Epidermal melanocyte (primary cell): ENCODE data around the gene PLA2G2C.
"Not testable (repeated sequence)": the region's sequence is repeated elsewhere in the genome, so short reads cannot be mapped to it uniquely, and the experiment has no call there.

Experiments used
- DNase-seq: peaks from one replicate; pipeline ENCODE4 v3.0.0; 2011; ENCODE audit warnings: low spot score; ENCODE audit not compliant: insufficient read length

Gene PLA2G2C, protein sequence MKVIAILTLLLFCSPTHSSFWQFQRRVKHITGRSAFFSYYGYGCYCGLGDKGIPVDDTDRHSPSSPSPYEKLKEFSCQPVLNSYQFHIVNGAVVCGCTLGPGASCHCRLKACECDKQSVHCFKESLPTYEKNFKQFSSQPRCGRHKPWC

DNA sequence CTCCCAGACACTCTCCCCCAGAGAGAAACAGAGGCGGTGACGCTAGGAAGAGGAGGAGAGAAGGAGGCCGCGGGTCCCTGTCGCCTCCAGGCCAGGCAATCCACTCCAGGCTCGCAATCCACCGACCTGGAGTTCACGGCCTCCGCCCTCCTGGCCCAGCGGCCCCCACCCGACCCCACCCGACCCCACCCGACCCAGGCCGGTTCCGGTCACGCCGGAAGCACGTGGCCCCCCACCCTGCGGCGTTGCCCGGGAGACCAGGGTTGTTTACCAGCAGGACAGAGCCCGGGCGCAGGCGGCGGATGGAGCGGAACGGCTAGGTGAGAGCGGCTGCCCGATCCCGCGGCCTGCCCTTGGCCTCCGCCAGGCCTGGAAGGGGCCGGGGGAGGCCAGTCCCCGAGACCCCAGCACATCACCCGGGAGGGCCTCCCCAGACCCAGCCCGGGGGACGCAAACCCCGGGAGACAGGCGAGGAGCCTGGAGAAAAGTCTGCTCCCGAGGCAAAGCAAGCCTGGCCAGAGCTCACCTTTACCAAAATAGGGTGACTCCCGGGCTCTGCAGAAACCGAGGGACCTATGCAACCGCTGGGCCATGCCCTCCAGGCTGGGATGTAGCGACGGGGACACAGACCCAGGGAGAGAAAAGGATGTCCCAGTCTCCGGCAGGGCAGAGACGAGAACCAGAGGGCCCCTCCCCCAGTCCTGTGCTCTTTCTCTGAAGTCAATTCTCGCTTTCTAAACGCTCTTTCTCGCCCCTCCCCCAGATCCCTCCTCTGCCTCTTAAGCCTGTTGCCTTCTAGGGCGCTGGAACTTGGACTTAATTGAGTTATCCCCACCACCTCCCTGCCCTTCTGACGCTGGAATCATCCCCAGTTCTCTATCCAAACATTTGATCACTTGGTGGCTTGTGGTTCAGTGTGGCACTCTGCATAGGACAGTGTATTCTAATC lies at the start of gene PLA2G2C, which contains the start of gene UBXN10:
Gene PLA2G2C, minus strand, starts transcription at position 685 of the 949 bp plus-strand sequence. CDS start 9,155 bp downstream, outside the sequence.
Gene UBXN10, plus strand, starts transcription at position 263 of the 949 bp plus-strand sequence. CDS start 4,466 bp downstream, outside the sequence.
- no peak for DNase-seq

DNA sequence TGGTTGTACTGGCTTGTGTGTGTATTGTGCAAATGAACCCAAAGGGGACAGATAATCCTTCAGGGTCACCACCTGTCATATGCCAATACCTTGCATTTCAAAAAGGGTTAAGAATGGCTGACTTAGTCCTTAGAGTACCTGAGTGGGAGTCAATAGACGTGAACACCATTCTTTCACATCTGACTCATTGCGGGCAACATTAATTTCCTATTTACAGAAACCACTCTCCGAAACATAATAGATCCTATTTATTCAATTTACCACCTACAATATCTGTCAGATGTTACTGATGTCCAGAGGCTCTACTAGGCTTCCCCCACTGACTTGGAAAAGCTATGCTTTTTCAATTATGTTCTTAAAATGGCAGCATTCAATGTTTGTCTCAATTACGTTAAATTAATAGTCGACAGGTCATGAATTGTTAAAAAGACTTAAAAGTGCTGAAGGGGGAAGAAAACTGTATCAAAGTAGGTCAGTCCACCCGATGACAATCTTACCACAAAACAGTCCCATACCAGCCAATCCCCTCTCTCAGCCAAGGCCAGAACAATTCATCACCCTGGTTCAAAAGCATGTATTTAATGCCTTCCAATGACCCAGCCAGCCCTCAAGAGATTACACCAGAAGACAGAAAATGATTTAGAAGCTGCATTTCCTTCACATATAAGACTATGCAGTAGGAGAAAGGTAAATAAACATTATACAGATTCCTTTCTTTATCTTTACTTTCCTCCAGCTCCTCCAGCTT lies 48.6 kb upstream of the PLA2G2C start:
- DNase-seq = no peak

DNA sequence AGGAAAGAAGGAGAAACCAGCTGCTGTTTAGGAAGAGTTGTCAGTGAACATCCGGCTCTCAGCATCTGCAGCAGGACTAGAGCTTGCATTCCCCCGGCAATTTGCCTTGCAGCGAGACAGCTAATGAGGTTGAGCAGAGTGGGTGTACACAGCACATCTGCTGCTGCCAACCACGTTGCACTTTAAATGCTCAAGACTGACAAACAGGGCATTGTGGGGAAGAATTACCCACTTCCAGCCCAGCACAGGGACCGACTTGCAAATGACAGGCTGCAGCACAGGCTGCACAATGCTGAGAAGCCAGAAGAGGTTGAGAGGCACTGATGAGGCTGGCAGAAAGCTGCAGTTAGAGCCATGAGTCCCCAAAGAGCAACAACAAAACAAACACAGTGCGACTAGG lies 47.5 kb upstream of the PLA2G2C start:
- no peak for DNase-seq

DNA sequence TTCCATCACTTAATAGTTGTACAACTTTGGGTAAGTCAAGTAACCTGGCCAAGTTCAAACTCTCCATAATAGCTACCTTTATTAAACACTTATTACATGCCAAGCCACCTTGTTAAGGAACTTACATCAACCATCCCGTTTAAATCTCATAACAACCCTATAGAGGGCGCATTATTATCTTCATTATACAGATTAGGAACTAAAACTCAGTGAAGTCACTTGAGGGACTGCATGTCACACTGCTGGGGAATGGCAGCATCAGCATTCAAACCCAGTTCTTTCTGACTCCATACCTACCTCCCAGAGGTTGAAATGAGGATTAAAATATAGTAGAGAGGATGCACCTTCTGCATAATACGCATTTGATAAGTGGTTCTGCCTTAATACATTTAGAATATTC lies 47.1 kb upstream of the PLA2G2C start:
- no peak for DNase-seq

DNA sequence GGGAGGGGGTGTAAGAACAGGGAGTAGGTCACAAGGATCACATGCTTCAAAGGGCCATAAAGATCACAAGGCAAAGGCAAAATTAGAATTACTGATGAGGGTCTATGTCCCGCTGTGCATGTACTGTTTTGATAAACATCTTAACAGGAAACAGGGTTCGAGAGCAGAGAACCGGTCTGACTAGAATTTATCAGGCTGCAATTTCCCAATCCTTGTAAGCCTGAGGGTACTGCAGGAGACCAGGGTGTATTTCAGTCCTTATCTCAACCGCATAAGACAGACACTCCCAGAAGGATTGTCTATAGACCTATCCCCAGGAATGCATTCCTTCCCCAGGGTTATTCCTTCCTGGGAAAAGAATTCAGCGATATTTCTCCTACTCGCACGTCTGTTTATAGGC lies 46.2 kb upstream of the PLA2G2C start:
- DNase-seq = not testable (repeated sequence)

DNA sequence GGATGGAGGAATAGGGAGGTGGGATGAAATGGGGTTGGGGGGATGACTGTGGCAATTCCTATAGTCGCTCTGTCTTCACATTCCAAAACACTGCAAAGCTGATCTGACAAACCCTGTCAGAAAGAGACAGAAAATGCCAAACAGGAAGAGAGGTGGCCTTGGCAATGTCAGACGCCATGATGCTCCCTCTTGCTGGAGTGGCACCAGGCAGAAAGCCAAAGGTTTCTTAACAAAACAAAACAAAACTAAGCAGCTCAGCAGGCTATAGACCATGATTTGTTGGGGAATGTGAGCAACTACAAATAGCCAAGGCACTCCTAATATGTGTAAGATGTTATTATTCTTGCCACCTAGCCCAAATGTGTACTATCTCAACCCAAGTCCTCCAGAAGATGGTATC lies 42.9 kb upstream of the PLA2G2C start:
- no peak for DNase-seq

DNA sequence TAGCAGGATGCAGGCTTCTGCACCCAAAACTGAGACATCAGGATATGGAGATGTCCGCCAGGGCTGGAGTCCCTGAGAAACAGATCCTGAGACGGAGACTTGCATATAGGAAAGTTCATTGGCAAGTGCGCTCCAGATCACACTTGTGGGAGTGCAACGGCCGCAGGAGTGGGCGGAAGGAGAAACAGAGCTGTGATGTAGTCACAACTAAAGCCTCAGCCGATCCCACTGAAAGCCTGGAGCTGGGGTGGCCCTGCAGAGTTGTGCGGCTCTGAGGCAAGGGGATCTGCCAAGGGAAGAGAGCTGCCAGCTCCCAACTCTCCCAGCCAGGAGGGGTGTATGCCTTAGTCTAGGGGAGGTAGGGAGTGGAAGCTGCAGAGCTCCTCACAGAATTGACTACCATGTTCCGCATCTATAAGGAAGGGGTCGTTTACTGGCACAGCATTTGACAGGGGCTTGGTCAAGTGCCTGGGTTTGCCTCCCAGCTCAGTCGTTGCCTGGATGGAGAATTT lies 42.1 kb upstream of the PLA2G2C start:
- no peak for DNase-seq

DNA sequence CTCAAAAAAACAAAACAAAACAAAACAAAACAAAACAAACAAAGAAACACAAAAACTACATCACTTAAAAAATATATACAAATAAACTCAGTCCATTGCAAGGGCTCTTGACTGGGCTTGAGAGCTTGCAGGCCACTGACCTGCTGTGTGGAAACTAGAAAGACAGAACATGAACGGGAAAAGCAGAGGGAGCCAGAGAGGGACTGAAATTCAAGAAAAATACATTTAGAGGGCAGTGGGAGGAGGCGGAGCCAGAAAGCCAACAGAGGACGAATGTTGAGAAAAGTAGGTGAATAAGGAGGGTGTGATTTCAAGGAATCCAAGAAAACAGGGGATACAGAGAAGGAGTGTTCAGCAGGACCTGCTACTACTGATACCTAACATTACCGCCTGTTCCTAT lies 41.4 kb upstream of the PLA2G2C start:
- no peak for DNase-seq

DNA sequence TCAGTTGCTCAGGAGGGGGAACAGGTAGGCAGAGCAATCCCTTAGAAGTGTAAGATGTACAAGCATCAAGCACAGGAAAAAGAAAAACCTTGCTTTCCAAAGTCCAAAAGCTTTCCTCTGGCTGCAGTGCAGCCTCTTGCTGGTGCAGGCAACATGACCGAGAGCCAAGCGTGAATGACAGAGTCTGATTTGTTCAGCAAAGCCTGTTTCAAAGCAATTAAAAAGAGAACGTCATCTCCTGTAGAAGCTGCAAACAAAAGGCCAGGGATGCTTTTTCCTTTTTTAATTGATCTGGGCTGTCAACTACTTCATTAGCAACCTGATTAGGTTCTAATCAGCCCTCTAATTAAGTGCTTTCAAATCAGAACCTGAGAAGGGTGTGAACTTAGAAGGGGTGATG lies 38.2 kb upstream of the PLA2G2C start:
- DNase-seq = no peak

DNA sequence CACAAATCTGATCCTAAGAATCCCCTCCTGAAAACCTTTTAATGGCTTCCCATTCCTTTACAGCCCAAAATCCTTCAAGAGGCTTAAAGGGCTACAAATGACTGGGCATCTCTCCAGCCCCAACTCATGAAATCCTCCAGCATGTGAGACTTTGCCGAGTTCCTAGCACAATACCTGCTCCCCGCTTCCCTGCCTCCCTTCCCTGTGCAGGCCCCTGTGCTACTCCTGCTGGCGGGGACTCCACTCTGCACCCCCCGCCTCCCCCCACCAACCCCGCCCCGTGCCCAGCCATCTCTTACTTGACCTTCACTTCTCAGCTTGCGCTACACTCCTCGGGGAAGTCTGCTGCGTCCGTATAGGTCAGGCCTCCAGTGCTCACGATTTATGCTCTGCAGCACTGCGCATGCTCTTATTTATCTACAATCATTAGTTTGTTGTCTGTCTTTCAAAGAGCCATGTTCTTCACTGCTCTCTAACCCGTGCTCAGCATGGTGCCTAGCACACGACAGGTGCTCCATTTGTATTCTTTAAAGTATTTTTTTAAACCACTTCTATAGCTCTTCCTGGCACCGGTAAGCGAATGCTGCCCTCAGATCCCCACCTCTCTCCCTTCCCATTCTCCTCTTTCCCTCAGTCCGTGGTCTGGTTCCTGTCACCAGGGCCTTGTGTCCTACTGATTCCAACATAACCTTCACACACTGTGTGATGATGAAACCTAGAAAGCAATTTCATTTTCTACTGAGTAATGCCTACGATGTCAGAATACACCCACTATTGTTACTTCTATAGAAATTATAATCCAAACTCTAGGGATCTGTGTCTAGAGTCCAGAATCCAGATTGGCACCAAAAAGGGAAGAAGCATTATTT lies 37.5 kb upstream of the PLA2G2C start:
- DNase-seq = no peak

DNA sequence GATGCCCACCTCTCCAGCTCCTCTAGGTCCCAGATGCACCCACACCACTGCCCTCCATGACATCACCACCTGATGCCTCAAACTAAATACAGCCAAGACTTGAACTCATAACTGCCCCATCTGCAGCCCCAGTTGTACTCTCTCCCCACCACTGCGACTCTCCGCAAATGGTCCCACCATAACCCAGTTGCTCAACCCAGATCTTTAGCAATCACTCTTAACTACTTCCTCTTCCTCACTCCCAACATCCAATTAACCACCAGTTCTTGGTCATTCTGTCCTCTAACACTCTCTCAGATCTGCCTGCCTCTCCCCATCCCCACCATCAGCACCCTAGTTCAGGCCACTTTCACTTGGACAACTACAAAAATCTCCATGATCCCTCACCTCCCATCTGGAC lies 36.8 kb upstream of the PLA2G2C start:
- no peak for DNase-seq

DNA sequence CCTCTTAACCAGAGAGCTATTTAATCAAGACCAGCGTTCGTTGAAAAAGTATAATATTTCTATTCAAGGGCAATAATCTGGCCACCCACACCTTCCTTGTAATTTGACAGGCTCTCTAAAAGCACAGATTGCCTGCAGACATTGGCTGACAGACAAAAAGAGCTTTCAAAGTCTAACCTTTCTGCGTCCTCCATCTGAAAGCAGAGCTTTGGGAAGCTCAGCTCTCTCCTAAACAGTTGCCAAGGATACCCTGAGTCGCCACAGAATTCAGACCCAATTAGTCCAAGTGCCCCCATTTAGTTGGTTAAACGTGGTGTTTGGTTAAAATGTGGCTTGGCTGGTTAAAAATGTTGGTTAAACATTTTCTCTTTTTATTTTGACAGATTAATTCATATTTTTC lies 33.7 kb upstream of the PLA2G2C start:
- no peak for DNase-seq

DNA sequence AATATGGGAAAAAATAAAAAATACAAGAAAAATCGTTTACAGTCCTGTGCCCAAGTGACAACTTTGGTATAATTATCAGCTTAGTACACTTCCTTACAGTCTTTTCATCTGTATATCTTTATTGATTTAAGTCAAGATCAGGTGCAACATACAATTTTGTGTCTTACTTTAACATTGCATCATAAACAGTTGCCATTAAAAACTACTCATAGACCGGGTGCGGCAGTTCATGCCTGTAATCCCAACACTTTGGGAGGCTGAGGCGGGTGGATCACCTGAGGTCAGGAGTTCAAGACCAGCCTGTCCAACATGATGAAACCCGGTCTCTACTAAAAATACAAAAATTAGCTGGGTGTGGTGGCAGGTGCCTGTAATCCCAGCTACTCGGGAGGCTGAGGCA lies 32.7 kb upstream of the PLA2G2C start:
- not testable (repeated sequence) for DNase-seq

DNA sequence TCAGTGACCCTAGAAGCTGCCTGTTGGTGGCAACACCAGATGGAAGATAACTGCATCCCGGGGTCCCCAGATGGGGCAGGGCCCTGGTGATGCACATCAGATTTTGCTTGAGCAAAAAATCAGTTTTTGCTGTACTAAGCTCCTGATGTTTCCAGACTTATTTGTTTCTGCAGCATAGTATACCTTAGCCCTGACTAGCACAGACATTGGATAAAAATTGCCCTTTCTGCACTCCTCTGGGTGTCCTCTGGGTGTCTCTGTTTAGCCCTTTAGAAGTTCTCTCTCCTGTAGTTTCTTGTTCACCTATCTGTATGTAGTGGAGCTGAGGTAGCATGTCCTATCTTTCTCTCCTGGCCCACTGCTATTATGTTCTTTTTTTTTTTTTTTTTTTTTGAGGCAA lies 30.3 kb upstream of the PLA2G2C start:
- DNase-seq = no peak

DNA sequence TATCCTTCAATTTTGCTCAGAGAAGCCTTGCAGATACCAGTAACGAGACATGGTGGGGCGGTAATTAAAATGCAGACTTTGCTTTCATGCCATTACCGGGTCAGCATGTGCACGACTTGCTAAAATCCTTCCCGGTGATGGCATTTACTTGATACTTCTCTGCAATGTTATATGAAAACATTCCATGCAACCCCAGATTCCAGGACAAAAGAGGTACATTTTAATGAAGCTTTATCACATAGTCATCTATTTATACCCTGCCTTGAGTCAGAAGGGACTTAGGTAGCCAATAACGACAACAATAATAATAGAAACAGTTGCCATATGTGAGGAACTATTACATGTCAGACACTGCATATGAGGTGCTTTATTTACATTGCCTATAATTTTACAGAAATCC lies 29.4 kb upstream of the PLA2G2C start:
- no peak for DNase-seq

DNA sequence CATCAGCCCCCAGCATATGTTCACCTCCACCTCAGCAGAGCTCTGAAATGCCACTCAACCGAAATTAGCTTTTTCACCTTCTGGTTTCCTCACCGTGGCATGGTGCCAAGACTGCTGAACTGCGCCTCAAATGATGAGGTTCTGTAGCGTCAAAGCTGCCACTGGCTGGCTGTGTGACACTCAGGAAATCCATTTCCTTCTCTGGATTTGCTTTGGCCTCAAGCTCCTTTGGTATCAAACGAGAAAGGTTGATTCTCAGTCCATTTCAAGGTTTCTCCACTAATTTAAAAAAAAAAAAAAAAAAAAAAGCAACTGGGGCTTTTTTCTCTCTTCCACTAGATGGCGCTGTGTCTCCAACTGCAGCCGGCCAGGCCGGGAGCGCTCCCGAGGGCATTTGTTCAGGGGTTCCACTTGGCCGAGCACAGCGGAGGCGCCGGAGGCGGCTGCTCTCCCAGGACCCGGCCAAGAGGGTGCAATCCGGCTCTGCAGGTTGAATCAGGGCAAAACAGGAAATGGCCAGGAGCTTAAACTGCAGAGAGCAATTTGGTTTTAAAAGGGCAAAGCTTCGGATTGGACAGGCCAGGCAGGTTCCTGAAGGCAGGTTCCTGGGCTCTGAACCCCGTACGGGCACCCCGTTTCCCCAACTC lies 26.5 kb upstream of the PLA2G2C start:
- peak; percentile 52 for DNase-seq

DNA sequence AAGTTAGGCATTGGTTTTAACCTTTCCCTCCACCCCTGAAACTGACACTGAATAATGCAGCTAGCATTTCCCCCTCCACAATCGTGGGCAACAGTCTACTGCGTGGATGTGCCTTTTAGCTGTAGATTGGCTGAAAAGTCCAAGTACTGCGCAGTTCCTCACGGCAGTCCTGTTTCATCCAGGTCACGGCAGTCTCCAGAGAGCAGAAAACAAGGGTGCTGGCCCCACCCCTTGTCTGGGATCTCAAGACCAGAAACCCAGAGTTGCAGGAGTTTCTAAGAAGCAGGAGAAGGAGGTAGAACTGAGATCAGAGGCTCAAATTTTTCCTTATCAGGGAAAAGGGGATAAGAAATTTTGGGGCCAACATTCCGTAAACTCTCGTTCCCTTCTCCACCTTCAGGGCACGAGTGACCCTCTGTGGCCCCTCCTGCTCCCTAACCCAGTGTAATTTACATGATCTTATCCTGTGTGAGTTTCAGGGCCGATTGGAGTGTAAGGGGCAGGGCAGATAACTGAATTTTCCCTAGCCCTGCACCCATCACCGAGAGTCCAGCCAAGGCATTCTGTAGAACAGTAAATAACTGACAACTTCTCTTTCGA lies 25.9 kb upstream of the PLA2G2C start:
- DNase-seq = no peak

DNA sequence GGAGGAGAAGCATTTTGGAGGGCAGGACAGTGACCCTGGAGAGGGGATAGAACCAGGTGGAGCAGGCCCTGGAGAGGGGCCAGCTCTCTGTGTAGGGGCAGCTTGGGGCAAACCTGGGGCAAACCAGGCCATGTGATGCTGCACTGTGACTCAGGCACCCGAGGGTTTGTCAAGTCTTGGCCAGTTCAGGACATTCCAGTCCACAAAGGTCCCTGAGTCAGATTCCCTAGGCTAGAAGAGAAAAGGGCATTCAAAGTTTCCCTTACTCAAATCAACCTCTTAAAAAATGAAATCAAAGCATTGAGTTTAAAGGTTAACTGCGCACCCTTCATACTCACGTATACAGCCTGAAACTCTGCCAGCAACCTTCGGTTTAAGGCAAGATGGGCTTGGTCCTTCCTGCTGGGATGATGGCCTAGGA lies 25.2 kb upstream of the PLA2G2C start:
- DNase-seq = no peak

DNA sequence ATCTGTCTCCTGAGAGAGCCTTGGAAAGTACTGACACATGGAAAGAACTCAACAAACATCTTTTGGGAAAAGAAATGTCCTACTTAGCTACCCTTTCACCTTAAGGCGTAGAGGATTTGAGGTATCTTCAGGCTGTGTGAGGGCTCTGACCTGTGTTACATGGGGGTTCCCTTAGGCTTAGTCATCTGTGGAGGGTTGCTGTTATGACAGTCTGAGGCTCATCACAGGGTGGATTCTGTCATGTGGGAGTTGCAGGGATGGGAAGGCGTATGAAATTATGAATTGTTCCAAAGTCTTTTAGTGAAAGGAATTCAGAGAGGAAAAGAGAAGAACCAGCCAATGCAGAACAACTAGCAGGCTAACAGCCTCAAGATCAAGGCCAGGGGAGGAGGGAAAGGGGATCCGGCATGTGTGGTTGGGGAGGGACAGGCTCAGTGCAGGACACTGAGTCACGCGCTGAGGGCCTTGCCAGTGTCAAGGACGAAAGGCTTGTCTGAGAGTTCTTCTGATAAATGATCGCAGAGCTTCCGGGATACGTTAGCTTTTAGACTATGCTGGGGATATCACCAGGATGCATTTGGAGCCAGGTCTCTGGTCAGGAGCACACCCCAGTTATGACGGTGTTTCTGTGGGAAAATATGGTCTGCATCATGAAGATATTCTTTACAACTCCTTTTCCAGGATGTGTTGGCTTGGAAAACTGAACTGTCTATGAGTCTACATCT lies 24.6 kb upstream of the PLA2G2C start:
- DNase-seq = no peak
